Endothelial cell of umbilical vein (primary cell): Measurements from ENCODE around the gene SHOC2. TPM values are rescaled to one million over a fixed set of nuclear protein-coding genes. Genes with fewer than 3 reads are reported as not detected.

Source experiments
- BruUV-seq: library from RNA; stranded (reverse); fragments of 400-500 nt; replicated peaks from 2 replicates; lab custom pipeline; 2021; lab: Mats Ljungman, UMichigan
- CTCF ChIA-PET: fragments of 300-600, 350-600 bp; sonication (Branson Sonifier 250); formaldehyde crosslinking; loops from one replicate; lab custom pipeline; 2021; ENCODE audit warnings: antibody characterized with exemption, inconsistent platforms; lab: Charles Lee
- POLR2A ChIA-PET: fragments of 300-600, 350-600 bp; sonication (Branson Sonifier 250); formaldehyde crosslinking; loops from one replicate; lab custom pipeline; 2021; ENCODE audit warnings: antibody characterized with exemption, inconsistent platforms; lab: Charles Lee
- DNase-seq: peaks from one replicate; pipeline ENCODE4 v3.0.0-alpha.2; 2011; ENCODE audit warnings: low read depth, low spot score
- FAIRE-seq: peaks from 2 replicates; lab custom pipeline; 2011; peaks lifted over from hg19 to GRCh38; lab: Jason Lieb, UNC
- H2AFZ ChIP-seq: 2 replicates; pipeline ENCODE4 v1.6.0; 2012; ENCODE audit warnings: low read depth, low read length, control low read depth, inconsistent platforms
- H3K27ac ChIP-seq: 2 replicates; pipeline ENCODE4 v1.5.1; 2011; ENCODE audit warnings: low read depth, mild to moderate bottlenecking, control low read depth, low read length, moderate library complexity; ENCODE audit not compliant: insufficient read depth
- H3K27me3 ChIP-seq, 2 experiments: 2 replicates each; pipeline versions ENCODE4 v1.6.0 to v1.6.1; 2011; ENCODE audit warnings: low read length in 2 of 2, mixed read lengths in 1 of 2; ENCODE audit not compliant: control insufficient read depth in 2 of 2, insufficient read depth in 2 of 2
- H3K36me3 ChIP-seq, 2 experiments: 2 replicates in 1 of 2; 3 replicates in 1 of 2; pipeline ENCODE4 v1.5.1; 2011; ENCODE audit warnings: low read length in 2 of 2, mild to moderate bottlenecking in 1 of 2, moderate library complexity in 1 of 2; ENCODE audit not compliant: control insufficient read depth in 2 of 2, insufficient read depth in 2 of 2; ENCODE audit errors: extremely low read depth in 1 of 2
- H3K4me1 ChIP-seq: 3 replicates; pipeline ENCODE4 v1.5.1; 2011; ENCODE audit warnings: mild to moderate bottlenecking, low read length; ENCODE audit not compliant: control insufficient read depth, insufficient read depth; ENCODE audit errors: extremely low read depth
- H3K4me2 ChIP-seq: 2 replicates; pipeline ENCODE4 v1.6.1; 2011; ENCODE audit warnings: low read length, control low read depth, mixed read lengths; ENCODE audit not compliant: insufficient read depth
- H3K4me3 ChIP-seq, 3 experiments: fragments of 200-600 bp in 1 of 3; sonication (generic), shearing (Covaris generic) in 1 of 3; replicated peaks in 1 of 3; 2 replicates each; pipeline ENCODE4 v1.5.1; 2011 to 2016; ENCODE audit warnings: control low read depth in 3 of 3, low read length in 3 of 3, mild to moderate bottlenecking in 2 of 3, inconsistent platforms in 1 of 3, low read depth in 1 of 3, moderate library complexity in 1 of 3; ENCODE audit not compliant: insufficient read depth in 1 of 3
- H3K79me2 ChIP-seq: 2 replicates; pipeline ENCODE4 v1.6.0; 2012; ENCODE audit warnings: low read length, inconsistent platforms; ENCODE audit not compliant: control insufficient read depth, insufficient read depth
- H3K9ac ChIP-seq: replicated peaks from 2 replicates; pipeline ENCODE3; 2011; ENCODE audit warnings: low read length, control low read depth; ENCODE audit not compliant: insufficient read depth; ENCODE audit errors: extremely low read depth
- H3K9me1 ChIP-seq: replicated peaks from 3 replicates; pipeline ENCODE4 v1.6.0; 2011; ENCODE audit warnings: mild to moderate bottlenecking, low read length; ENCODE audit not compliant: control insufficient read depth, insufficient read depth; ENCODE audit errors: extremely low read depth
- H3K9me3 ChIP-seq: replicated peaks from 2 replicates; pipeline ENCODE4 v1.5.1; 2012; ENCODE audit warnings: low read length, inconsistent platforms; ENCODE audit not compliant: control insufficient read depth, insufficient read depth
- H4K20me1 ChIP-seq: replicated peaks from 2 replicates; pipeline ENCODE3; 2011; ENCODE audit warnings: mild to moderate bottlenecking, low read length; ENCODE audit not compliant: control insufficient read depth, insufficient read depth; ENCODE audit errors: extremely low read depth
- EZH2 ChIP-seq: IDR thresholded peaks from 2 replicates; pipeline ENCODE4 v1.6.1; 2012; ENCODE audit warnings: borderline replicate concordance, low read depth, mild to moderate bottlenecking, moderate library complexity, low read length, inconsistent platforms; ENCODE audit not compliant: severe bottlenecking
- FOS ChIP-seq: IDR thresholded peaks from 2 replicates; pipeline ENCODE4 v1.6.1; 2011; ENCODE audit warnings: mild to moderate bottlenecking, low read length, moderate library complexity, borderline replicate concordance; ENCODE audit not compliant: insufficient read depth
- GATA2 ChIP-seq: IDR thresholded peaks from 2 replicates; pipeline ENCODE4 v1.7.0; 2011; ENCODE audit warnings: low read depth, mild to moderate bottlenecking, moderate library complexity, mixed read lengths, low read length; ENCODE audit not compliant: insufficient read length, insufficient read depth
- JUN ChIP-seq: IDR thresholded peaks from 2 replicates; pipeline ENCODE4 v1.6.1; 2011; ENCODE audit warnings: borderline replicate concordance, low read depth; ENCODE audit not compliant: insufficient read length, insufficient read depth
- MYC ChIP-seq: IDR thresholded peaks from one replicate; pipeline ENCODE4 v1.6.1; 2011; ENCODE audit warnings: mild to moderate bottlenecking, low read depth, low read length
- POLR2A ChIP-seq: IDR thresholded peaks from 2 replicates; pipeline ENCODE4 v1.6.1; 2012; ENCODE audit warnings: low read depth, mild to moderate bottlenecking, control low read depth, low read length
- POLR2AphosphoS5 ChIP-seq: IDR thresholded peaks from 2 replicates; pipeline ENCODE4 v1.6.1; 2012; ENCODE audit warnings: low read depth, mild to moderate bottlenecking, control low read depth, low read length, moderate library complexity; ENCODE audit not compliant: insufficient read depth
- dilution Hi-C: fragments of 300-500 bp; cut with MboI; formaldehyde crosslinking; loops from one replicate; pipeline ENCODE4 v1.15.0; 2019; ENCODE audit warnings: low sequenced_read_pairs; ENCODE audit not compliant: extremely low pct_ligation_motif_present
- intact Hi-C: fragments of 100-400 bp; cut with micrococcal nuclease; formaldehyde crosslinking; loops from one replicate; pipeline ENCODE4 v1.10.0; 2022
- polyA plus RNA-seq, 4 experiments: library from polyadenylated mRNA; depleted of rRNA in 3 of 4; stranded (reverse) in 3 of 4; unstranded in 1 of 4; fragments of >200 nt; gene quantifications; 2 replicates each; pipeline versions ENCODE4 v1.2.1 to v1.2.3, GENCODE V29; 2011 to 2012; ENCODE audit warnings: missing spikeins in 1 of 4
- total RNA-seq: library from RNA; stranded (reverse); gene quantifications from 2 replicates; pipeline ENCODE4 v1.2.3, GENCODE V29; 2021
- TF ChIP-seq, protein P1 (sequence below): IDR thresholded peaks from 2 replicates; pipeline ENCODE4 v1.6.1; 2011; ENCODE audit not compliant: insufficient read depth, insufficient read length
- TF ChIP-seq, protein P2 (sequence below), 2 donors: IDR thresholded peaks; 1 replicate in 1 of 2; 2 replicates in 1 of 2; pipeline ENCODE4 v1.5.1; 2011; ENCODE audit warnings: low read length in 2 of 2, mild to moderate bottlenecking in 2 of 2, moderate library complexity in 2 of 2, control low read depth in 1 of 2, inconsistent platforms in 1 of 2, low read depth in 1 of 2; ENCODE audit not compliant: insufficient read depth in 1 of 2; ENCODE audit errors: extremely low read depth in 1 of 2

Gene SHOC2
- total and polyA plus RNA-seq, 2 donors (not counting 3 experiments of a cell fraction or from before 2014, with no cell fraction given): 13.0 to 37.1 TPM

DNA sequence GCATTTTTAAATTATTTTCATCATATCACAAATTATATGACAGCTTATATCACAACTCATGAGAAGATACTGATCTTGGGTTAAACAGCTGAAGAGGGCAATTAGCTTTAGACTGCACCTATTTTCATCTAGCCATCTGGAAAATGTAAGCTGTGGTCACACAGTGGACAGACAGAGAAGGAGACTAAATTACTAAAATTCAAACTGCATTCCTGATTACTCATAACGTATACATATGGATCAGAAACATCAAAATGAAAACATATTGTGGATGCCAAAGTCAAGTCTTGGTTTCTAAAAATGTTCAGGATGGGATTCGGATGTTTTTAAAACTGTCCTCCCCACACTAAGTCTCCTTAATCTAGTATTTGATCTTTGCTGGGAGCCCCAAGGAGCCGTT, 7.0 kb upstream of the SHOC2 start:
- no peak overlapping the region for H3K4me2 ChIP-seq
- no peak overlapping the region for H3K4me3 ChIP-seq
- no peaks in the 10 kb centered on the region for H4K20me1 ChIP-seq
- H2AFZ ChIP-seq: no peak overlapping the region
- no peaks in the 10 kb centered on the region for H3K9me3 ChIP-seq
- no peak for FAIRE-seq
- H3K79me2 ChIP-seq: no peaks in the 10 kb centered on the region
- intact Hi-C loops: no loop called here
- no peak overlapping the region for H3K27ac ChIP-seq
- CTCF ChIA-PET: interaction anchor here (0.8 to 1.4 kb wide), 6 partner anchors 9 to 166 kb away, joined by 3 to 6 read pairs (median 4); no protein-coding TSS in a partner anchor
- no peaks in the 10 kb centered on the region for H3K36me3 ChIP-seq
- DNase-seq: no peak
- POLR2A ChIA-PET: no interaction called here
- no peaks in the 10 kb centered on the region for H3K4me1 ChIP-seq
- no peak overlapping the region for H3K9ac ChIP-seq
- dilution Hi-C loops: no loop called here
- TF ChIP-seq, protein P1, sequence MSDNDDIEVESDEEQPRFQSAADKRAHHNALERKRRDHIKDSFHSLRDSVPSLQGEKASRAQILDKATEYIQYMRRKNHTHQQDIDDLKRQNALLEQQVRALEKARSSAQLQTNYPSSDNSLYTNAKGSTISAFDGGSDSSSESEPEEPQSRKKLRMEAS: no peak
- no peak for TF ChIP-seq GATA2
- no peak for TF ChIP-seq POLR2AphosphoS5
- TF ChIP-seq JUN: no peak
- no peak for TF ChIP-seq MYC
- TF ChIP-seq, protein P2, sequence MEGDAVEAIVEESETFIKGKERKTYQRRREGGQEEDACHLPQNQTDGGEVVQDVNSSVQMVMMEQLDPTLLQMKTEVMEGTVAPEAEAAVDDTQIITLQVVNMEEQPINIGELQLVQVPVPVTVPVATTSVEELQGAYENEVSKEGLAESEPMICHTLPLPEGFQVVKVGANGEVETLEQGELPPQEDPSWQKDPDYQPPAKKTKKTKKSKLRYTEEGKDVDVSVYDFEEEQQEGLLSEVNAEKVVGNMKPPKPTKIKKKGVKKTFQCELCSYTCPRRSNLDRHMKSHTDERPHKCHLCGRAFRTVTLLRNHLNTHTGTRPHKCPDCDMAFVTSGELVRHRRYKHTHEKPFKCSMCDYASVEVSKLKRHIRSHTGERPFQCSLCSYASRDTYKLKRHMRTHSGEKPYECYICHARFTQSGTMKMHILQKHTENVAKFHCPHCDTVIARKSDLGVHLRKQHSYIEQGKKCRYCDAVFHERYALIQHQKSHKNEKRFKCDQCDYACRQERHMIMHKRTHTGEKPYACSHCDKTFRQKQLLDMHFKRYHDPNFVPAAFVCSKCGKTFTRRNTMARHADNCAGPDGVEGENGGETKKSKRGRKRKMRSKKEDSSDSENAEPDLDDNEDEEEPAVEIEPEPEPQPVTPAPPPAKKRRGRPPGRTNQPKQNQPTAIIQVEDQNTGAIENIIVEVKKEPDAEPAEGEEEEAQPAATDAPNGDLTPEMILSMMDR (IDR thresholded peaks at IDR 0.05; ENCODE audit: extremely low read depth in 1 of 2, insufficient read depth in 1 of 2, low read depth in 1 of 2, low read length in 2 of 2): no peak
- TF ChIP-seq EZH2: no peak
- no peak for TF ChIP-seq FOS
- no peak for TF ChIP-seq POLR2A
- no peaks in the 10 kb centered on the region for H3K27me3 ChIP-seq
- H3K9me1 ChIP-seq: no peaks in the 10 kb centered on the region
- BruUV-seq: no TSS peak
